GM19324 (cell line): Measurements from ENCODE around the gene NPPC.
"Not testable (repeated sequence)": the region's sequence is repeated elsewhere in the genome, so short reads cannot be mapped to it uniquely, and the experiment has no call there.

Experiments
- ATAC-seq: cut with Tn5 transposase; IDR thresholded peaks from one replicate; pipeline ENCODE4 v1.9.1; 2021; ENCODE audit warnings: mild to moderate bottlenecking, moderate library complexity; ENCODE audit not compliant: unreplicated experiment, low FRiP score

NPPC gene

DNA sequence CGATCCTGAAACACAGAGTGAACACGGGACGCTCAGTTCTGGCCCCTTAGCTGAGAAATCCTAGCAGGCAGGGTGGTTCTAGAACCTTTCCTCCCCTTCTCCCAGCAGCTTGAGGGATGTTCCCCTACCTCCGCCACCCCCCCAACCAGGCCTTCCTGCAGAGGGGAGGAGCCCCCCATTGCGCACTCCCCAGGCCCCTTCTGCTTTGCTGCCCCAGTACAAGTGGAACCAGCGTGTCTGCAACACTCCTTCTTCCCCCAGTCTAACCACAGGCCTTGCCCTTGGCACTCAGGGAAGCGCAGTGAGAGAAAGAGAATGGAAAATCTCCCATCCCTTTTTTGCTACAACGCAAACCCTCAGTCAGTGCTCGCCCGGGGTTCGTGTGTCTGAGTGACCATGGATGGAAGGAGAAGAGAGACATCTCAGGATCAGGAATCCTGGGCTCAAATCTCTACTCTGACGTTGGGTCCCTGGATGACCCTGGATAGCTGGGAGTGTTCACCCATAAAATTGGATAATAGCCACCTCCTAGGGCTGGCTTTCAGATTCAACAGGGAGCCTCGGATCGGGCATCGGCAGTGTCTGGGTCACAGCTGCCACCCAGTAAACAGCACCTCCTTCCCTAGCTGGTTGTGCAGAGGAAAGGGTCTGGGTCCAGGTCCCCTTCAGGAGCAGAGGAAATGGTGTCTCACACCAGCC lies 3.7 kb downstream of the NPPC start:
- ATAC-seq, result no peak

DNA sequence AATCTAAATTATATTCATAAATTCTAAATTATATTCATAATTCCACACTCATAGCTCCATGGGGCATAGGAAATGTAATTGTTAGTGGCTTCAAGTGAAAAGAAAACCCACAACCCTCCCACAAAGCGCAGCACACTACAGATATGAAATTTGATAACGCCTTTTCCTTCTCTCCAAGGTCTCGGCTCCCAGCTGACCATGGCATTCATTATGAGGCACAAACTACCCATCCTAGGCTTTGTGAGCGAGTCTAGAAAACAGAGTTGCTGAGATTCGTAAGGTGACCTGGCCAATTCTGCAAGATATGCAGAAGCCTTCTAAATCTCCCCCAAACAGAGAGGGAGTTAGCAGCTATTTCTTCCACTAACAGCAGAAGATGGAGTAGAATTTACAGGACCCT lies 5.4 kb downstream of the NPPC start:
- no peak for ATAC-seq

DNA sequence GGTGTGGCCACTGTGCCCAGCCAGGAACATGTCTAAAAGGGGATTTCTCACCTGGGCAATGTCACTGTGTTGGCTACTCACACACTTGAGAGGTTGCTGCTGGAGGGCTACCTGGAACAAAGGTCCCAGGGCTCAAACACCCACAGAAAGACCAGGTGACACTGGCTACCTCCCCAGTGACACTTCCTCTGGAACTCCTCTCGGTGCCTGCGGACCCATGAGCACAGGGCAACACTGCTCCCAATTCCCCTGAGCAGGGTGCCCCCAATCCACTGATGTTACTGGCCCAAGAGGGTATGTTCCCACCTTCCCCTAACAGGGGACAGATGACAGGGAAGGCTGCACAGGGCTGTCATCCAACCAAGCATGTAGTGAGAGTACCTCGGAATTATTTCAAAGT lies 5.8 kb downstream of the NPPC start:
- ATAC-seq, result no peak

DNA sequence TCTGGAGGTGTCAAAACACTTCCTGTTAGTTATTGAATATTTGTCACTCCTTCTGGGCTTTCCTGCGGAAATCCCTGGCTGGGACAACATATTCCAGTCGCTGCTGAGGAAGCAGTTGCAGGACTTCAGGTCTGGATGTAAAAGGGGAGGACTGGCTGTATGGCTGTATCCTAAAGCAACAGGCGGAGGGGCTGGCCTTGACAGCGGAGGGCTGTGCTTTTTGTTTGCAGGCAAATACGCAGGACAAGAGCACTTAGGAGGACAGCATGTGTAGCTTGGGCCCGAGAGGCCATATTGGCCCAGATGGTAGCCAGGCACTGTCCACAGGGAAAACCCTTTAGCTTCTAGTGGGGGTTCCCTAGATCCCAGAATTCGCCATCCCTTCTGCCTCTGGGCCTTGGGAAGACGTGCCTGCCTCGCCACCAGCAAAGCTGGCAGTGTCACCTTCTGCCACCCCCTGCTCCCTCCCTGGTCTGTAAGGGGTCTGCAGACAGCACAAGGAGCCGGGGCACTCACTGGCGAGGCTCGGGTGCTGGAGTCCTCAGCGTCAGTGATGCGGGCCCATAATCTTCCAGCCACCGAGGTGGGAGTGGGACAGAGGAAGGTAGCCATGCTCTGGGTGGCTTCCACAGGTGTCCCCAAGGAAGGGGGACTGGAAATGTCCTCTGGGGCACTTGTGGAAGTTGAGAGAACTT lies 6.7 kb downstream of the NPPC start:
- ATAC-seq, result no peak

DNA sequence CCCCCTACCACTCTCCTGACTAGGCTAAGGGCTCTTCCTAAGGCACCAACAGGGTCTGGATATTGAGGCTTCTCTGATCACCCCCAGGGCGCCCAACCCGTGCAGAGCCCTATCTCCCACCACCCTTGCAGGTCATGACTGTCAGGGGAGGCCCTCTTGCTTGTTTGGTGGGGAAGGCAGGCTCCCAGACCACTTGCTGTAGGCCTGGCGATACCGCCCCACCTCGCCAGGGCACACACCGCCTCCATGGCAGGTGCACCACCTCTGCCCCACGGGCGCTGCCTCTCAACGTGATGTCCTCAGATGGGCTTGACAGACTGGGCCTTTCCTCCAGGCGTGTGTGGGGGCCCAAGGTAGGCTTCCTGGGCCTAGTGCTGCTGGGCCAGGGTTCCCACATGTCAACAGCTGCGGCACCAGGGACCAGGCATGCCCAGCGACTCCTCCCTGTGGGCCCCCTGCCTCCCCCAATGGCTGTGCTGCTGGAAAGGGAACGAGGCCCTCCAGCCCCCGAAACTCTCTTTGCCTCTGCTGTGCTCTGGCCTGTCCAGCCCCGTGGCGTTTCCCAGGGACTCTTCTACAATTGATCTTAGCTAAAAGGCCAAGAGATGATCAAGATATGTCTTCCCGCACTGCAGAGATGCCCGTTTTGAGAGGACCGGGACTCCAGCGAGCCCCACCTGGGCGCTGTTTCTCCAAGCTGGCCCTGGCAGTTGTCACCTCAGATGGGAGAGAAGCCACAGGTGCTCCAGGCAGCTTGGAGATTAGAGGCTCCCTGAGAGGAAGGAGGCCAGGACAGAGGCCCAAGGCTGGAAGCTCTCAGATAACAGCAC lies 7.5 kb downstream of the NPPC start:
- no peak for ATAC-seq

DNA sequence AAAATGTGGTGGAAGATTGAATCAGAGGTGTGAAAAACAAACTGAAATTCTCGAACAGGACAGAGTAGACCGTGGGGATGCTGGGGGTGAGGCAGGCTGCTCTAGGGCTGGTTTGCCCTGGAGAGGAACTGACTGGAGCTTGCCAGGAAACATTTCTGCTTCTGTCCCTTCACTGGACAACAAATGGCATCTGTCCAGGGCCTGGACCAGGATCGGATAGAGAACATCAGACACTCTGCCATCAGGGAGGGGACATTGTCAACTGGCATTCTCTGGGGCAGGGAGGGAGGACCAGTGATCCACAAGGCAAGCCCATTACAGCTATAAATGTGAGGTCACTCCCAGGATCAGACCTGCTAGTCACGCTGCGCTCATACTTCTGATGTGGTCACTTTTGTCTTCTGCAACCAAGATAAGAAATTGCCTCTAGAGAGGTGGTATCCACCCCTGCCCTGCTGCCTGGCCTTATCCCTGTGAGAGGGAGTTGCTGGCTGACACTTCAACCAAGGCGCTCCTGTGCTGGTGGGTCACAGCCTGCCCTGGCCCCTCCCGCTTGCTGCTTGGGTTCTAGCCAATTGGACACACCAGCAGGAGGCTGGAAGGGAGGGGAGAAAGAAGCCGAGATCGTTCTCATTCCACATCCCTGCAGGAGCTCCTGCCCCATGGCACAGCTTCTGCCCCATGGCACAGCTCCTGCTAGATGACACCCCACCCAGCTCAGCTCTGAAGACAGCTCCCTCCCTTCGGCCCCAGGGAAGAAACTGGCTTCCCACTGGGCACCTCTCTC lies 8.7 kb downstream of the NPPC start:
- no peak for ATAC-seq

DNA sequence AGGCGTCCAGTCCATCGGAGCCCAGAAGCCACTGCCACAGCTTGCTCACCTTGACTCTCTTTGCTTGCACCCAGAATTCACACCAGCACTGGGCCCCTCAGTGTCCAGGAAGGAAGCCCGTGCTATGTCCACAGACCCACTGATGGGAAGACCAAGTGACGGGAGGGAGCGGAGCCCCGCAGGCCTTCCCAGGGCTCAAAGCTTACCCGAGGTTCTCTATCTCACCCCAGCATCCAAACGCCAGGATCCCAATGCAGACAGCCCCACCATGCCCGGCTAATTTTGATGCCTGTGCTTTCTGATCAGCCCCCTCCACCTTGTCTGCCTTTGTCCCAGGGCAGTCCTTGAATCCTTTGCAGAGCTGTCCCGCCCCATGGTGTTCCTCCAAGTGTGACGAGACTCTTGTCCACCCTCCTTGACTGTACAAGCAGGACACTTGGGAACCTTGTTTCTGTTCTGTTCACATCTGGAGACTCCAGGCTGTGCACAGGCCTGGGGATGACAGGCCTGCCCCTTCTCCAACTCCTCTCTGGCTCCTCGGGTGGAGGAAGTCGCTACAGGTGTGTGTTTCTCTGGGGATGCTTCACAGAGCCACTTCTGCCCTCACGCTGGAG lies 12.0 kb downstream of the NPPC start:
- no peak for ATAC-seq

DNA sequence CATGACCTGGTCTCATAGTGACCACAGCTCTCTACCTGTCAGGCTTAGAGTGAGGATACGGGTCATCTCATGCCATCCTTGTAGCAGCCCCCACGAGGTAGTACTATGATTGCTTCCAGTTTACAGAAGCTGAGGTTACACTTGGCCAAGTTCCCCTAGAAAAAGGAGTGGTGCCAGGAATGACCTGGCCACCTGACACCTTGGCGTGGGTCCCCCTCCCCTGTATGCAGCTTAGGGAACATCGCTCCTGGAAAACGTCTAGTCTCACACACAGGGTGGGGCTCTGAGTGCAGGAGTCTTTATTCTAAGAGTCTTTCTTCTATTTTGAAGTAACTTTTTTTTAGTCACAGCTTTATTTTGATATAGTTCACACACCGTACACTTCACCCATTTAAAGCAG lies 14.8 kb downstream of the NPPC start:
- ATAC-seq, result no peak

DNA sequence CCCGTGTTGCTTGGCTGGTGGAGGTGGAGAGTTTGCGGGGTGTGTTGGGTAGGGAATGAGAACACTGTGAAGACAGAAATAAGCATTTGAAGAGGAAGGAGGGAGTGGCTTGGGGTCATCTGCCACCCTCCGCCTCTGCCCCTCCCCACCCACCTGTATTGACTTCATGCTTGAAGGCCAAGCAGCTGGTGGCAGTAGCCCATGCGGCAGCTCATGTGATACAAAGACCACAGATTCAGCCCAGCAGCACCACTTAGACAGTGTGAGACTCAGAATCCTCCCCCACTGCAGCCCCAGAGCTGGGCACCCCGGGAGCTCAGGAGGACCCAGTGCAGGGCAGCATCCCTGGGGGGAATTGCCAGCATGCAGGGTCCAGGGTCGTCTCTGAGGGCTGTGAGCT lies 15.4 kb downstream of the NPPC start:
- no peak for ATAC-seq

DNA sequence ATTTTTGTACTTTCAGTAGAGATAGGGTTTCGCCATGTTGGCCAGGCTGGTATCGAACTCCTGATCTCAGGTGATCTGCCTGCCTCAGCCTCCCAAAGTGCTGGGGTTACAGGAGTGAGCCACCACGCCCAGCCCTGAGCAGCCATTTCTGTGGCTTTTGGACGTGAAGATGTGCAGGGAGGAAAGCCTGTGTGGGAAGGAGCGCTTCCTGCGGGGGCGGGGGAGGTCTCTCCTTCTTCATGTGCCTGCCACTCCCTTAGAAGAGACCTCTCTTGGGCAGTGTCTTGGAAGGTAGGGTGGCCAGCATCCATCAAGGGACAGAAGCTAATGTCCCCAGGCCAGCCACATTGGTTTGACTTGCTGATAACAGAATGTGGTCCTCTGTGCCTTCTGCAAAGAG lies 16.0 kb downstream of the NPPC start:
- not testable (repeated sequence) for ATAC-seq

DNA sequence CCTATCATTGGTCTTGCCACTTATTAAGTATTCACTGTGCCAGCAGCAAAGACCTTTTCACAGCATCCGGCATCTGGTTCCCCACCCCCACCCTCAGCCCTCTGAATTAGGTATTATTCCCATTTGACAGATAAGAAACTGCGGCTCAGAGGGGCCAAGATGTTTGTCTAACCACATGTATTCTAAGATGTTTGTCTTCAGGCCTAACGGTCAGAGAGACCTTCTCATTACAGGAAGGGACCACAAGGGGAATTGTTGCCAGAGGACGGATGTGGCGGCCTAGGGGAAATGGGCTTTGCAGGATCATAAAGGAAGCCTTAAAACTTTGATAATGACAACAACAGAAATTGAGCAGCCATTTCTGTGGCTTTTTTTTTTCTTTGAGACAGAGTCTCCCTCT lies 16.6 kb downstream of the NPPC start:
- no peak for ATAC-seq

DNA sequence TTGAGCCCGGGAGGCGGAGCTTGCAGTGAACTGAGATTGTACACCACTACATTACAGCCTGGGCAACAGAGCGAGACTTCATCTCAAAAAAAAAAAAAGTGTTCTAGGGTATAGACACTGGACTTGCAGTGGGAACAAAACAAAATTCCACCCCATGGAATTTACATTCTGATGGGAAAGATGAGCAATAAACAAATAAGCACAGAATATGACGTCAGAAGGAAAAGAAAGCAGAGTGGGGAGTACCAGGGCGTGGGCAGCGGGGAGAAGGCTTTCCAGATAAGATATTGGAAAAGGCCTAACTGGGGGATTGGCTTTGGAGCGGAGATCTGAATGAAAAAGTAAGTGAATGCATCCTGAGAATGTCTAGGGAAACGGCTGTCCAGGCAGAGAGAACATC lies 17.6 kb downstream of the NPPC start:
- ATAC-seq, result no peak

DNA sequence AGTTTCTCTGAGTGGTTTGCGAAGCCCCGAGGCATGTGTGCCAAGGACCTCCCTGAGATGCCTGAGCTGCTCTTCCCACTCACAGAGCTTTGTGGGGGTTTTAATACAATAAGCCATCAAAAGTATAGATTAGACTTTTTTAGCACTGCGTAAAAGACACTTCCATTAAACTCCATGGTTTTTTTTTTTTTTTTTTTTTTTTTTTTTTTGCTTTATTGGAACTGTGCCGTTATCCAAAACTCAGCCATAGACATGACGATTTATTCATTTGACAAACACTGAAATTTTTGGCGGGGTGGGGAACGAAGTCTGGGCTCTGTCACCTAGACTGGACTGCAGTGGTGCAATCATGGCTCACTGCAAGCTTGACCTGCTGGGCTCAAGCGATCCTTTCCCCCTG lies 18.4 kb downstream of the NPPC start:
- no peak for ATAC-seq

DNA sequence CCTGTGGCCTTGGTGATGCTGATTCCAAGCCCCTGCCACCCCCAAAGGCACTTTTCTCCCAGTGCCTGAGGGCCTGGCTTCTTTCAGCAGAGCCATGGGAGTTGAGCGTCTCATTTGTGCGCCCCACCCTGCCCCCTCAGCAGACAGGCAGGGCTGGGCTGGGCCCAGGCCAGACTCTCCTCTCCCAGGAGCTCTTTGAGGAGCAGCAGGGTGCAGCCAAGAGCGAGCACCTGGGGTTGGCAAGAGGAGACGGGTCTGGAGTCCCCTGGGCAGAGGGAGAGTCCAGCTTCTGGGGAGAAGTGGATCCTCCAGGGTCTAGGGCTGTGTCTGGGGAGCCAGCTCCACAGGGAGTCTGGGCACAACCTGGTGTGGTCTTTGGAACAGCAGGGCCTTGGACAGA lies 21.2 kb downstream of the NPPC start:
- ATAC-seq, result no peak

DNA sequence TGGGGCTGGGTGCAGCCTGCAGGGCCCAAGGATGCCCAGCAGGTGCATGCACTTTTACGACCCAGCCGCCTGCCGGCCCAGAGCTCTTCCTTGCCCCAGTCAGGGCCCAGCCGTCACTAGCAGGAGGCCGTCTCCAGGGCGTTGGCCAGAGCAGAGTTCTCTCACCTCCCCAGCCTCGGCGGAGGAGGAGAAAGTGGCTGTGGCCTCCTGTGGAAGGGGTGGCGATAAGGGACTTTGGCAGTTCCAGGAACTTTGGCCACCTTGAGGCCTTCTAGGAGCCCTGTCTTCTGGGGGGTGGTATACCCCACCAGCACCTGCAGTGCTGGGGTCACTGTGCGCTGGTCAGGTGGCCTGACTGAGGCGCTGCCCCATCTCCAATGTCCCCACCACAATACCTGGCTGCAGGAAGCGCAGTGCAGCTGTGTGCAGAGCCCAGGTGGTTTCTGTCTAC lies 22.0 kb downstream of the NPPC start:
- ATAC-seq, result no peak

DNA sequence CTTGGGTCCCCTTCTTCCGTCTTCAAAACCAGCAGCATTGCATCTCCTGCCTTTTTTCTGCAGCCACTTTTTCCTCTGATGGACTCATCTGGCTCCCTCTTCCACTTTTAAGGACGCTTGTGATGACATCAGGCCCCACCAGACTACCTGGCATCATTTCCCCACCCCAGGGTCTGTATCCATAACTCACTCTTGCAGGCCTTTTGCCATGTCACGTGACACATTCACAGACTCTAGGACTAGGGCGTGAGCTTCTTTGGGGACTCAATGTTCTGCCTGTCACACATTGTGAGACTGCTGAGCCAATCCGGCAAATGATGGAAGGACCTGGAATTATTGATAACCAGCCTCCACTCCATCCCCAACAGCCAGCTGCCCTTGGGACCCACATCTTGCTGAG lies 23.6 kb downstream of the NPPC start:
- ATAC-seq, result no peak

DNA sequence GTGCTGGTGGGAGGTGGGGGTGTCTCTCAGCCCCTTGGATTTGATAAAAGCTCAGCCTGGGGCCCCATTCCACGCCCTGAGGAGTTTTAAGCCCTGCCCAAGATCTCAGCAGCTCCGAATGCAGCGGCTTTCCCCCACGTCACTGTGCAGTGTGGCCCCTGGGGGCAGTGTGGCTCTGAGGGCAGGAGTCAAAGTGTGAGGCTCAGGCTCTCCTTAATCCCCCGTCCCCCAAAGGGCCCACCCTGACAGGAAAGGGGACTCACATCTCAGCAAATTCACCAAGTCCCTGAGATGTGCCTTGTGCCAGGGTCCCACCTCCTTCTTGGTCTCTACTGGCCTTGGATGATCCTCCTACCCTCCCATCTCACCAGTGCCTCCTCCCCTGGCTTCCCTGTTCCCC lies 25.2 kb downstream of the NPPC start:
- no peak for ATAC-seq

DNA sequence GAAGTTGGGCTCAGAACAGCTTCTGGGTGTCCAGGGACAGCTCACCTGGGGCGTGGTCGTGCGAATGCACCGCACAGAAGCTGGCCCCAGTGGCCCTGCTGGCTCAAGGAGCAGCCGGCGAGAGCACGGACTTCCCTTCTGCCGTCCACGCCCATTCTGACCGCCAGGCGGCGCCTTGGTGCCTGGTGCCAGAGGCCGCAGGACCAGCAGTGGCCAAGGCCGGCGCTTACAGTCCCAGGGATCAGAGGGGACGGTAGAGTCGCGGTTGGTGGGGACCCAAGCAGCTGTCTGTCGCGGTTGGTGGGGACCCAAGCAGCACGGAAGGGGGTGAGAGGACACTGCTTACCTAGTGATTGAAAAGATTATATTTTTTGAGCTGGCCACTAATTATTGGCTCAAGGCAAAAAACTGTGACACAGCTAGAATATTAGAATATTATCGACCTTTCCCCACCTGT lies 25.7 kb downstream of the NPPC start:
- ATAC-seq, result no peak

DNA sequence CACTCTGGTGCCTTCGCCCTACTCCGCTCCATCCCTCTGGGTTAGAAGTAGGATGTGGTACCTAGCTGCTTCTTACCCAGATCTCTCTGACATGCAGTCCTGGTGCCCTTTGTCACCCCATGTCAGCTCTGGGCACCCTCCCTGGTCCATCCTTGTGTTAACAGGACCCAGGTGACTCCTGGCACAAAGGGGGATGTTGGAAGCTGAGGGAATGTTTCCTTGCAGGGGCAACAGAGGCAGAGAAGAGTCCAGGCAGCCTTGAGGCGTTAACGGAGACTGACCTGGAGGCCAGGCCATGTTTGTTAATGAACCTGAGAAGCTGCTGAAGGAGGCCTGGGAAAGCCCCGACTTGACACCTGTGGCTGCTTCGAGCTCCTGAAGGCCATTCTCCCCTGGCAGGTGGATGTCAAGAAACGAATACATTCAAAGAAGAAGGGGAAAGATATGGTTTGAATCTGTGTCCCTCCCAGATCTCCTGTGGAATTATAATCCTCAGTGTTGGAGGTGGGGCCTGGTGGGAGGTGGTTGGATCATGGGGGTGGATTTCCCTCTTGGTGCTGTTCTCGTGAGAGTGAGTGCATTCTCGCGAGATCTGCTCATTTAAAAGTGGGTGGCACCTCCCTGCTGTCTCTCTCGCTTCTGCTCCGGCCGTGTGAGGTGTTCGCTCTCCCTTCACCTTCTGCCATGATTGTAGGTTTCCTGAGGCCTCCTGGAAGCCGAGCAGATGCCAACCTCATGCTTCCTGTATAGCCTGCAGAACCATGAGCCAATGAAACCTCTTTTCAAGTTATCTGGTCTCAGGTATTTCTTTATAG lies 31.4 kb downstream of the NPPC start:
- no peak for ATAC-seq
